GM18505 (cell line): ENCODE measurements around the gene MXI1.
"Not testable (repeated sequence)": the region's sequence is repeated elsewhere in the genome, so short reads cannot be mapped to it uniquely, and the experiment has no call there.

ENCODE experiments used
- ATAC-seq: cut with Tn5 transposase; IDR thresholded peaks from one replicate; pipeline ENCODE4 v1.9.1; 2021; ENCODE audit not compliant: unreplicated experiment
- POLR2A ChIP-seq: IDR thresholded peaks from 4 replicates; pipeline ENCODE4 v1.6.1; 2011; ENCODE audit warnings: borderline replicate concordance; ENCODE audit not compliant: insufficient read depth, insufficient read length; ENCODE audit errors: extremely low read depth

Gene MXI1

GRCh38 chr10:110226543-110226925 lies 19.1 kb downstream of the MXI1 start:
- ATAC-seq: no peak
- no peak for TF ChIP-seq POLR2A

DNA sequence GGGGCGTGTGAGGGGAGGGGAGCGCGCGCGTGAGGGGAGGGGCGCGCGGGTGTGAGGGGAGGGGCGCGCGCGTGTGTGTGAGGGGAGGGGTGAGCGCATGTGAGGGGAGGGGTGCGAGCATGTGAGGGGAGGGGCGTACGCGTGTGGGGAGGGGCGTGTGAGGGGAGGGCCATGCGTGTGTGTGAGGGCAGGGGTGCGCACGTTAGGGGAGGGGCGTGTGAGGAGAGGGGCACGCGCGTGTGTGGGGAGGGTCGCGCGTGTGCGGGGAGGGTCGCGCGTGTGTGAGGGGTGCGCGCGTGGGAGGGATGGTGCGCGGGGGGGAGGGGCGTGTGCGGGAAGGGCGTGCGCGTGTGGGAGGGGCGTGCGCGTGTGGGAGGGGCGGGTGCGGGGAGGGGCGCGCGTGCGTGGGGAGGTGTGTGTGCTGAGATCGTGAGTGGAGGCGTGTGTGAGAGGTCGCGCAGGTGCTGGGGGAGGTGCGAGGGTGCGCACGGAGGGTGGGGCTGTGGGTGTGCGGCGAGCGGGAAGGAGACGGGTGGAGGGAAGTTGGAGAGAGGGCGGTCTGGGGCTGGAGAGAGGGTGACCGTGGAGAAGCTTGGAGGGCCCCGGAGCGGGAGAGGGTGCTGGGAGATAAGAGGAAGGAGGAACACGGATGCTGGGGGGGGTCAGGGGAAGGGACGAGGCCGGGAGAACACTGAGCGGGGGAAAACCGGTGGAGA lies 19.7 kb downstream of the MXI1 start:
- no peak for ATAC-seq
- no peak for TF ChIP-seq POLR2A

DNA sequence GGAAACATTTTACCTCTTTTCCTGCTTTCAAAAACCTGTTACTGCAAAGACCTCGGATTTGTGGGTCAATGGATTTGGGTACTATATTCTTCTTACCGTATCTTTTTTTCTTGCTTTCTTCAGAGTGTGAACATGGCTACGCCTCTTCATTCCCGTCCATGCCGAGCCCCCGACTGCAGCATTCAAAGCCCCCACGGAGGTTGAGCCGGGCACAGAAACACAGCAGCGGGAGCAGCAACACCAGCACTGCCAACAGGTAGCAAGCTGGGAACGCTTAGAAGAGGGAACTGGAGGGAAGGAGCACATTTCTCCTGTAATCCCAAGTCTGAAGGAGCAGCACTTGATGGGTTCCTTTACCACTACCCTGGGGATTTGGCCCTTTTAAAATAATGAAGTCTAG lies 20.7 kb downstream of the MXI1 start:
- no peak for TF ChIP-seq POLR2A
- ATAC-seq: no peak

DNA sequence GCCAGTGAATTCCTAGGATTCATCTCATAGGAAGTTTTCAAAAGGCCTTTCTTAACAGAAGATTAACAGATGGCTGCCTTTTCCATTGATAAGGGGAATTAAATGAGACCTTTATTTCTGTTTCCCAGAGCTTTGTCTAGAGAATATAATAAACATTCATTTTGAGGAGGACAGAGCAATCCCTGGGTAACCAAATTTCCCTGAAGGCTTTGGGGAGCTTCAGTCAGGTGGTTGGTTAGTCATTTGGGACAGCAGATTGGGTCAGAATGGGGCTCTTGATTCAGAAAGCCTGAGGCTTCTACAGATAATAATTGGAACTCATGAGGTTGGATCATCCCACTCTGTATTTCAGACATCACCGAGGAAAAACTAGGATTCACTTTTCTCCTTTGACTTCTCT lies 21.8 kb downstream of the MXI1 start:
- TF ChIP-seq POLR2A: no peak
- ATAC-seq: no peak

- no peak for TF ChIP-seq POLR2A
- ATAC-seq: no peak
Observed at GRCh38 chr10:110233846-110234245, 26.4 kb downstream of the MXI1 start.

GRCh38 chr10:110237894-110238480 lies 30.6 kb downstream of the MXI1 start:
- no peak for ATAC-seq
- TF ChIP-seq POLR2A: no peak

DNA sequence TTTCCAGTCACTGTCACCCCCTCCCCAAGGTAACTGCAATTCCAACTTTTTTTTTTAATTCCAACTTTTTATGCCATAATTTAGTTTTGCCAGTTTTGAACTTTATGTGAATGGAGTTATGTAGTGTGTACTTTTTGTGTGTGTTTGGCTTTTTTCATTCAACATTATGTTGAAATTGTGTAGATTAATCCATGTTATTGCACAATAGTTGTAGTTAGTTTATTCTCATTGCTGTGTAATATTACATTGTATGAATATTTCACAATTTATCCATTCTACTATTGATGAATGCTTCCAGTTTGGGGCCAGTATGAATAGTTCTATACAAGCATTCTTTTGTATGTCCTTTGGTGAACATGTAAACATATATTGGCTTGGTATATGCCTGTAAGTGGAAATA lies 32.5 kb downstream of the MXI1 start:
- no peak for TF ChIP-seq POLR2A
- ATAC-seq: no peak

GRCh38 chr10:110241407-110241806 lies 34.0 kb downstream of the MXI1 start:
- no peak for TF ChIP-seq POLR2A
- ATAC-seq: no peak

GRCh38 chr10:110241841-110242240 lies 34.4 kb downstream of the MXI1 start:
- no peak for ATAC-seq
- TF ChIP-seq POLR2A: no peak

GRCh38 chr10:110242511-110242910 lies 35.1 kb downstream of the MXI1 start:
- ATAC-seq: no peak
- TF ChIP-seq POLR2A: no peak

DNA sequence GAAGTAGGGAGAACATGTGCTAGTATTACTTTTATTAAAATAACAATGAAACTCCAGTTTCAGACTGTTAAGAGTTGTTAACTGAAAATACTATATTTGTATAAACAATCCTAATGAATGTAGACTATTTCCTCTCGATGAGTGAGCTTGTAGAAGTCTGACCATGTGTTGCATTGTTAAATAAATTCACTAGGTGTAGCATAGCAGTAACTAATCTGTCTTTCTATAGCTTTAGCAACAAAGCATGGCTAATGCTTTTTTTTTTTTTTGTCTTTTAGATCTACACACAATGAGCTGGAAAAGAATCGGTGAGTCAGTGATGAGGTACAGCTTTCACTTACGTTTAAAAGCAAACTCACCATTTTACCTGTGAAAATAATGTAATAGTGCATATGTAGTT lies 37.1 kb downstream of the MXI1 start:
- ATAC-seq: no peak
- no peak for TF ChIP-seq POLR2A

DNA sequence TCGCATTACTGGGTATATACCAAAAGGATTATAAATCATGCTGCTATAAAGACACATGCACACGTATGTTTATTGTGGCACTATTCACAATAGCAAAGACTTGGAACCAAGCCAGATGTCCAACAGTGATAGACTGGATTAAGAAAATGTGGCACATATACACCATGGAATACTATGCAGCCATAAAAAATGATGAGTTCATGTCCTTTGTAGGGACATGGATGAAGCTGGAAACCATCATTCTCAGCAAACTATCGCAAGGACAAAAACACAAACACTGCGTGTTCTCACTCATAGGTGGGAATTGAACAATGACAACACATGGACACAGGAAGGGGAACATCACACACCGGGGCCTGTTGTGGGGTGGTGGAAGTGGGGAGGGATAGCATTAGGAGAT lies 40.4 kb downstream of the MXI1 start:
- ATAC-seq: not testable (repeated sequence)

- ATAC-seq: peak; percentile 57
Observed at GRCh38 chr10:110249489-110249888, 42.1 kb downstream of the MXI1 start.

DNA sequence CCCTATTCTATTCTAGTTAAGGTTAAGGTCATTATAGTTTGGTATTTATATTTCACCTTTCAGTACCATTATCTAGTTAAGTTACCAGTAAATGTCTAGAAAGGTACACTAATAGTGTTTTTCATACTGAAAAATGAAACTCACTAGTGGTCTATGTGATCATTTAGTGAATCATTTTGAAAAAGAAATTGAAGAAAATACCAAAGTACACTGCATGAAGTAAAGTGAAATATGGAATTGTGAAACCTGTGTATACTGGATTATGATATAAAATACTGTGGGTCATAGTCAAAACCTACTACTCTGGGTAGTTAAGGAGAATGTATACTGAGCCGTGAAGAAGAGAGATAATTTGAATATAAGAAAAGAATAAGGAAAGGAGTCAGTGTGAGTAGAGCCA lies 44.0 kb downstream of the MXI1 start:
- ATAC-seq: peak; percentile 74

- ATAC-seq: no peak
- no peak for TF ChIP-seq POLR2A
Observed at GRCh38 chr10:110252151-110252550, 44.7 kb downstream of the MXI1 start.
